Chondrocyte (in vitro differentiated cells): ENCODE results near the gene PACSIN1. TPM values are rescaled to one million over a fixed set of nuclear protein-coding genes. Genes with fewer than 3 reads are reported as not detected.
"Not testable (repeated sequence)": the region's sequence is repeated elsewhere in the genome, so short reads cannot be mapped to it uniquely, and the experiment has no call there.

ENCODE experiments used
- DNase-seq: peaks from one replicate; pipeline ENCODE4 v3.0.0; 2021; ENCODE audit warnings: mixed read lengths, low spot score
- H3K27ac Mint-ChIP-seq: one replicate; pipeline ENCODE4 v1.8.0; 2021; ENCODE audit warnings: mild to moderate bottlenecking, moderate library complexity, mixed read lengths; ENCODE audit not compliant: unreplicated experiment
- H3K27me3 Mint-ChIP-seq: 2 replicates; pipeline ENCODE4 v1.8.0; 2021; ENCODE audit warnings: low read depth, mixed read lengths
- H3K36me3 Mint-ChIP-seq: 2 replicates; pipeline ENCODE4 v1.8.0; 2021; ENCODE audit warnings: low read depth, mixed read lengths
- H3K4me1 Mint-ChIP-seq: 2 replicates; pipeline ENCODE4 v1.8.0; 2021; ENCODE audit warnings: low read depth, mild to moderate bottlenecking, mixed read lengths
- H3K4me3 Mint-ChIP-seq: one replicate; pipeline ENCODE4 v1.8.0; 2021; ENCODE audit warnings: mild to moderate bottlenecking, moderate library complexity, mixed read lengths; ENCODE audit not compliant: unreplicated experiment
- H3K9me3 Mint-ChIP-seq: 2 replicates; pipeline ENCODE4 v1.8.0; 2021; ENCODE audit warnings: low read depth, mixed read lengths
- CTCF ChIP-seq: fragments of 200-600 bp; sonication (generic); IDR thresholded peaks from 2 replicates; pipeline ENCODE4 v1.5.0; 2021; ENCODE audit warnings: antibody characterized with exemption, mild to moderate bottlenecking, moderate library complexity
- total RNA-seq: library from RNA; stranded (reverse); gene quantifications from 3 replicates; pipeline ENCODE4 v1.2.1, GENCODE V29; 2021

Gene PACSIN1
- total RNA-seq, 1 donor from 2014 or later: 0.15 TPM

DNA sequence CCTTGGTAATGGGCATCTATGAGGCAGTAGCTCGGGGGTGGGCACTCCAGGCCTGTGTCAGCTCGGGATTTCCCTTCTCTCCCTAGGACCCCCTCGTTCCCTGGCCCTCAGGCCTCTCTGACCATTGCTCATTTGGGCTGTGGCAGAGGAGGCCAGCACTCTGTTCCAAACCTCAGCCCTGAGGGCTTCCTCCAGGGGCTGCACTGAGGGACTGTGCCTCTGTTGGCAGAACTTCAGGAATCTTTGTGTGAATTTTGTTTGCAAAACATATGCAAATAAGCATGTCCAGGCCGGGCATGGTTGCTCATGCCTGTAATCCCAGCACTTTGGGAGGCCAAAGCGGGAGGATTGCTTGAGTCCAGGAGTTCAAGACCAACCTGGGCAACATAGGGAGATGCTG is 11.0 kb downstream of the PACSIN1 start:
- Mint-ChIP-seq H3K27ac (no peak overlapping the region), H3K27me3 (peaks cover 2% of the 10 kb centered on the region), H3K36me3 (peaks cover 3% of the 10 kb centered on the region), H3K4me1 (no peaks in the 10 kb centered on the region), H3K9me3 (peaks cover 9% of the 10 kb centered on the region), H3K4me3 (no peak overlapping the region)
- TF ChIP-seq CTCF: no peak
- no peak for DNase-seq

DNA sequence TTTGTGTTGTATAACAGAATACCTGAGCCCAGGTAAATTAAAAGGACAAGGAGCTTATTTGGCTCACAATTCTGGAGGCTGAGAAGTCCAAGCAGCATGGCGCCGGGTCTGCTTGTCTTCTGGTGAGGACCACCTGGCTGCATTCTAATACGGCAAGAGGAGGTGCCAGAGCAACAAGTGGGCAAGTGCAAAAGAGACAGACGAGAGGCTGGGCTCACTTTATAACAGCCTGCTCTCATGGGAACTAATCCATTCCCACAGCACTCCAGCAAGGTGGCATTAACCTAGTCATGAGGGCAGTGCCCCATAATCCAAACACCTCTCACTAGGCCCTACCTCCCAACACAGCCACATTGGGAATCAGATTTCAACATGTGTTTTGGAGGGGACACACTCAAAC is 12.9 kb downstream of the PACSIN1 start:
- Mint-ChIP-seq H3K4me1 (no peaks in the 10 kb centered on the region), H3K27me3 (peaks cover 3% of the 10 kb centered on the region), H3K36me3 (peaks cover 3% of the 10 kb centered on the region), H3K4me3 (no peak overlapping the region), H3K27ac (no peak overlapping the region), H3K9me3 (peaks cover 6% of the 10 kb centered on the region)
- TF ChIP-seq CTCF: no peak
- DNase-seq: no peak

GRCh38 chr6:34483781-34484180 is 17.9 kb downstream of the PACSIN1 start:
- not testable (repeated sequence) for H3K27ac Mint-ChIP-seq, H3K4me1 Mint-ChIP-seq, H3K4me3 Mint-ChIP-seq, H3K27me3 Mint-ChIP-seq, H3K9me3 Mint-ChIP-seq, H3K36me3 Mint-ChIP-seq
- peak; percentile 51 for DNase-seq

DNA sequence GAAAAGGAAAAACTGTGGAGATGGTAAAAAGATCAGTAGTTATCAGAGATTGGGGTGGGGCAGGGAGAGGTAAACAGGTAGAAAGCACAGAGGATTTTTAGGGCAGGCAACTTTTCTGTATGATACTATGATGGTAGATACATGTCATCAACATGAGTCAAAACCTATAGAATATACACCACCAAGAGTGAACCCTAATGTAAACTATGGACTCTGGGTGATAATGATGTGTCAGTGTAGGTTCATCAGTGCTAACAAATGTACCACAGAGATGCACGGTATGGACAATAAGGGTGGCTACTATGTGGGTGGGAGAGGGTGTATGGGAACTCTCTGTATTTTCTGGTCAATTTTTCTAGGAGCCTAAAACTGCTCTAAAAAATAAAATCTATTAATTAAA is 18.5 kb downstream of the PACSIN1 start:
- no peak for TF ChIP-seq CTCF
- H3K36me3 Mint-ChIP-seq: no peaks in the 10 kb centered on the region
- H3K27me3 Mint-ChIP-seq: peaks cover 3% of the 10 kb centered on the region
- no peaks in the 10 kb centered on the region for H3K4me1 Mint-ChIP-seq
- no peak overlapping the region for H3K27ac Mint-ChIP-seq
- no peak for DNase-seq
- no peak overlapping the region for H3K4me3 Mint-ChIP-seq
- no peaks in the 10 kb centered on the region for H3K9me3 Mint-ChIP-seq

DNA sequence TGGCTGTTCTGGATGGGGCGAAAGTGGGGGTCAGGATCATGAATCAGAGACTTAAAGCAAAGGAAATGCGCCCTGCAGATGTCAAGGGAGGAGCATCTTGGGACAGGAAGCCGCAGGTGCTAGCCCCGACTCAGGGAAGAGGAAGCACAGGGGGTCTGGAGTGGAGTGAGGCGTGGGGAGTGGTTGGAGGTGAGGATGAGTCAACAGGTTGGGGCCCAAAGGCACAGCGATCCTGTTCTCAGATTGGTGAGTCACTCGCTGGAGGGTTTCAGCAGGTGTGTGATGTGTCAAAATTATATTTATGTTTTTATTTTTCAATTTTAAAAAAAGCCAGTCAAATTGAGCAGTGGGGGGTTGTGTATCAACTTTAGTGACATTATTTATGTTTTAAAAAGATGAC is 19.0 kb downstream of the PACSIN1 start:
- DNase-seq: peak; percentile 41
- peaks cover 3% of the 10 kb centered on the region for H3K27me3 Mint-ChIP-seq
- TF ChIP-seq CTCF: no peak
- no peaks in the 10 kb centered on the region for H3K9me3 Mint-ChIP-seq
- H3K27ac Mint-ChIP-seq: no peak overlapping the region
- H3K36me3 Mint-ChIP-seq: no peaks in the 10 kb centered on the region
- no peaks in the 10 kb centered on the region for H3K4me1 Mint-ChIP-seq
- H3K4me3 Mint-ChIP-seq: no peak overlapping the region

DNA sequence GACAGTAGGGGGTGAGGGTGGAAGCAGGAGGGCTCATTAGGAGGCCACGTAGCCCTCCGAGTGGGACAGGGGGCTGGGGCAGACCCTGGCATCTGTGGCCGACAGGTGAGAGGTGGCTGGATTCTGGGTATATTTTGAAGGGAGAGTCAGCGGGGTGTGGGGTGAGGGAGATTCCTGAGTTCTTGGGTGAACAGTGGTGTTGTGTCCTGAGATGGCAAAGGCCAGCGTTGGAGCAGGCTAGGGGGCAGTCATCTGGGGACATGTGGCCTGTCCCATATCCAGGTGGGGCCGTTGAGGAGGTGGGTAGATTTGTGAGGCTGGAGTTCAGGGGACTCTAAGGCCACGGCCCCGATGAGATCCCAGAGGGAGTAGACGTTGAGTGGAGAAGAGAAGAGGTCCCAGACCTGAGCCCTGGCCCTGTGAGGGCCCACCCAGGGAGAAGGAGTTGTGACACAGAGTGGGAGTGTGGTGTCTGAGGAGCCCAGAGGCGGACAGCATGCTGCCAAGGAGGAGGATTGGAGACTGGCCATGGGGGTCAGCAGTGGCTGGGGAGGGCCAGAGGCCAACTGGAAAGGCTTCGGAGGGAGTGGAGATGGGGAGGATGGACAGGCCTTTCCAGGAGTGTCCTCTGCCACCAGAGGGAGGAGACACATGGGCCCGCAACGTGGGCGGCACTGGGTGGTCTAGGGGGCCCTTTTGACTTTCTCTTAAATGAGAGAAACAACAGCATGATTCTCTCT is 19.6 kb downstream of the PACSIN1 start:
- Mint-ChIP-seq H3K4me3 (no peak overlapping the region), H3K4me1 (no peaks in the 10 kb centered on the region), H3K36me3 (no peaks in the 10 kb centered on the region), H3K9me3 (no peaks in the 10 kb centered on the region), H3K27ac (no peak overlapping the region), H3K27me3 (peaks cover 3% of the 10 kb centered on the region)
- no peak for TF ChIP-seq CTCF
- DNase-seq: peak; percentile 55
